Posterior vena cava (tissue), 2 donors: ENCODE results near the gene PTPN23. TPM values are rescaled to one million over a fixed set of nuclear protein-coding genes. Genes with fewer than 3 reads are reported as not detected.

Source experiments
- DNase-seq: peaks from one replicate; pipeline ENCODE4 v3.0.0-alpha.2; 2020; ENCODE audit warnings: low spot score
- intact Hi-C, 2 donors: fragments of 100-400 bp; cut with DNase I; formaldehyde crosslinking; loops; one replicate each; pipeline versions ENCODE4 v1.14.1 to v1.14.2; 2022 to 2023
- total RNA-seq, 2 donors: library from RNA; stranded (reverse); fragmentation: NEBNext Ultra II Directional; extraction: Animal tissue kit (Norgen Biotek cat#: 25700); gene quantifications; one replicate each; pipeline ENCODE4 v1.2.1, GENCODE V29; 2021
- donor health status: DM: yes; HTN: yes; CAD: no.
- donor health status: DM: yes; HTN: yes; CAD: no.

The PTPN23 gene
- total RNA-seq, 2 donors from 2014 or later, result 30.8 to 32.4 TPM

- intact Hi-C loops, result no loop called here
- no peak for DNase-seq
Measured at GRCh38 chr3:47398228-47398627, 17.4 kb downstream of the PTPN23 start.

- intact Hi-C loops, result no loop called here
Measured at GRCh38 chr3:47399016-47399415, 18.2 kb downstream of the PTPN23 start.

GRCh38 chr3:47399531-47400270 is 18.9 kb downstream of the PTPN23 start:
- DNase-seq, result no peak
- intact Hi-C loops, result no loop called here

More at GRCh38 chr3:47399016-47399415, 18.2 kb downstream of the PTPN23 start:
- DNase-seq, result no peak

- intact Hi-C loops, result no loop called here
- DNase-seq, result no peak
Measured at GRCh38 chr3:47404431-47404876, 23.6 kb downstream of the PTPN23 start.

- peak; percentile 85 for DNase-seq
- intact Hi-C loops, result no loop called here
Measured at GRCh38 chr3:47404955-47405790, 24.4 kb downstream of the PTPN23 start.

- no peak for DNase-seq
- intact Hi-C loops, result no loop called here
Measured at GRCh38 chr3:47405820-47406761, 25.3 kb downstream of the PTPN23 start.

- no peak for DNase-seq
- intact Hi-C loops, result no loop called here
Measured at GRCh38 chr3:47406762-47407149, 25.9 kb downstream of the PTPN23 start.

GRCh38 chr3:47407237-47407636 is 26.4 kb downstream of the PTPN23 start:
- intact Hi-C loops, result no loop called here

GRCh38 chr3:47407896-47408838 is 27.3 kb downstream of the PTPN23 start:
- intact Hi-C loops, result no loop called here

More at GRCh38 chr3:47407237-47407636, 26.4 kb downstream of the PTPN23 start:
- no peak for DNase-seq

GRCh38 chr3:47408839-47409229 is 28.0 kb downstream of the PTPN23 start:
- intact Hi-C loops, result no loop called here
- DNase-seq, result no peak

More at GRCh38 chr3:47407896-47408838, 27.3 kb downstream of the PTPN23 start:
- no peak for DNase-seq

GRCh38 chr3:47409284-47409683 is 28.5 kb downstream of the PTPN23 start:
- DNase-seq, result no peak
- intact Hi-C loops, result no loop called here

- no peak for DNase-seq
- intact Hi-C loops, result no loop called here
Measured at GRCh38 chr3:47409688-47410416, 29.0 kb downstream of the PTPN23 start.

GRCh38 chr3:47410417-47410720 is 29.5 kb downstream of the PTPN23 start:
- no peak for DNase-seq
- intact Hi-C loops, result no loop called here

GRCh38 chr3:47410801-47411646 is 30.2 kb downstream of the PTPN23 start:
- no peak for DNase-seq
- intact Hi-C loops, result no loop called here

GRCh38 chr3:47411696-47412452 is 31.1 kb downstream of the PTPN23 start:
- intact Hi-C loops, result no loop called here
- DNase-seq, result no peak

- intact Hi-C loops, result no loop called here
- no peak for DNase-seq
Measured at GRCh38 chr3:47412453-47412756, 31.6 kb downstream of the PTPN23 start.
